Fibroblast of skin of abdomen (primary cell): ENCODE results near the gene ZNF474.
A peak's percentile ranks its signal among the peaks of the same experiment; 100 is the strongest.

Experiments used
- DNase-seq: peaks from one replicate; pipeline ENCODE4 v3.0.0-alpha.2; 2013

Gene ZNF474

DNA sequence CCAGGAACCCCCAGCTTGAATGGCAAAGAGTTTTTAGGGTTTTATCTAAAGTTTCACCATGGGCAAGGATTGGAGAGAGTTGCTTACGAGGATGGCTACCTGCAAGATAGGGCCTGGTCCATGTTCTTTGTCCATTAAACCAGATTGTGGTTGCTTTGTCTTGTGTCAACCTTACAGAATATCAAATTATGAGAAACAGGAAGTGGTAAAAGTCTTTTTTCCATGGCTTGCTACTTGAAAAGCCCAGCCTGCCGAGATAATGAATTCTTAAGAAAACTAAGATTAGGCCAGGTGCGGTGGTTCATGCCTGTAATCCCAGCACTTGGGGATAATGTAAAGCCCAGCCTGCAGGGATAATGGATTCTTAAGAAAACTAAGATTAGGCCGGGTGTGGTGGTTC is 24.4 kb downstream of the ZNF474 start:
- no peak for DNase-seq

DNA sequence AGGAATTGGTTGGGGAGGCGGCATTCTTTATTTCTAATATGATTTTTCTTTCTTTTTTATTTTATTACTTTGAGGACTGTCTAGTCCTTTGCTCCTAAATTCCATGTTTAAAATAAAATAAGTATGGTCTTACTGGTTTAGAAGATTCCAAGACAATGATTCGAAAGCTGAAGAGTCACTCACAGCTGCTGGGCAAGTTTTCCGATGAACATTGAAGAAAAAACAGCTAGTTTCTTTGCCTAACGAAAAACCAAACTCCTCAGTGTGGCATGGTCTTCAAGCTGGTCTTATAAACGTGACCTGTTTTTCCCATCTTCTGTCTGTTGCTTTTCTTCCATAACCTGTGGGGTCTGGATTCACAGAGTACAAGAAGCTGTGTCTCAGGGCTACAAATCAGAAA is 25.1 kb downstream of the ZNF474 start:
- DNase-seq: peak; percentile 74

DNA sequence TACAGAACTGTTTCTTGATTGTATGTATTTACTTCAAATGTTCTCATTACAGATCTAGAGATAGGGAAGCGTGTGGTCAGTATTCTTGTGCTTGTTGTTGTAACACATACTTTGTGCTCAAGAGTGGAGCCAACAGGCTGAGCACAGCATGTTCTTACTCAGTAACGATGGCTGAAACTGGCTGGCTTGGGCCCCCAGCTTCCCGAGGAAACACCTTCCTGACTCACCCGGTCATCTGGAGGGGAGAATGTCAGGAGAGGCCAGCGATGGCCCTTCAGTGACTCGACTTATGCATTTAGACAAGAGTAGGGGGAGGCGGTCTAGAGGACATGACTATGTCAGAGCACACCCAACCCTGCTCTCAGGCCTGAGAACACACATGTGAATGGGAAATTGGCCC is 25.6 kb downstream of the ZNF474 start:
- DNase-seq: peak; percentile 63

DNA sequence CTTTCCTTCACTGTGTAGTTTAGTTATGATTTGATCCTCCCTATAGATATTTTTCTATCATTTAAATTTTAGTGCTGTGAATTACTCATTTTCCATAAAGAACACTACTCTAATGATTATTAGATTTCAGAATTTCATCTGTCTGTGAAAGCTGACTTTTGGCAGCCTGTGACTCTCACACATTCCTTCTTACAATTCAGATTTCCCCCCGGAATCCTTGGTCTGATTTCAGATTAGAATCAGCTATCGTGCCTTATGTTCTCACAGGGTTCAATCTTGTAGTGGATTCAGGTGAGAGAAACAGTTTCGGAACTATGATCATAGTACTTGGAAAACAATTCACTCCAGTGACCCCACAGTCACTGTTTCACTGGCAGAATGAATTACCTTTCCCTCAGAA is 26.2 kb downstream of the ZNF474 start:
- no peak for DNase-seq

DNA sequence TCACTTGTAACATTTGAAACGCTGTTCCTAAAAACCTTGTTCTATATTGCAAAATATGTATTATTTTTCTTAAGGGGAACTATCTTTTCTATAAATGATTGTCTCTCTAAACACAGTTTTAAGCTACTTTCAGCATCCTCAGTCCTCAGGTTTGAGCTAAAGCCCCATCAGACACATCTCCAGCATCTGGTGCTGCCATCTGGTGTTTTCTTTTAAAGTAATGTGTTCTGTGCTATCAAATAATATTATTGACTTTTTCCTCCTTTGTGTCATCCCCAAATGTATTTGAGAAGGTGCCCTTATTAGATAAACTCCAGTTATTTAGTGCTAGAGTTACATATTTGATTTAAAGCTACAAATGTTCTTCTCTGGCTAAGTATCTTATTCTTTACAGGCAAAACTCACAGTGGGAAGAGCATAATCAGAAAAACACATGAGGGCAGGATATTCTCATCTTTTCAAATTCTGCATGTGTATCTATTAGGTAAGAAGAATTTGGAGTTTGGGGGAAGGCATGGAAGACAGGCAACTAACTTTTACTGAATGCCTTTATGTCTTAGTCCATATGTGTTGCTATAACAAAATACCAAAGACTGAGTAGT is 27.5 kb downstream of the ZNF474 start:
- DNase-seq: peak; percentile 72

DNA sequence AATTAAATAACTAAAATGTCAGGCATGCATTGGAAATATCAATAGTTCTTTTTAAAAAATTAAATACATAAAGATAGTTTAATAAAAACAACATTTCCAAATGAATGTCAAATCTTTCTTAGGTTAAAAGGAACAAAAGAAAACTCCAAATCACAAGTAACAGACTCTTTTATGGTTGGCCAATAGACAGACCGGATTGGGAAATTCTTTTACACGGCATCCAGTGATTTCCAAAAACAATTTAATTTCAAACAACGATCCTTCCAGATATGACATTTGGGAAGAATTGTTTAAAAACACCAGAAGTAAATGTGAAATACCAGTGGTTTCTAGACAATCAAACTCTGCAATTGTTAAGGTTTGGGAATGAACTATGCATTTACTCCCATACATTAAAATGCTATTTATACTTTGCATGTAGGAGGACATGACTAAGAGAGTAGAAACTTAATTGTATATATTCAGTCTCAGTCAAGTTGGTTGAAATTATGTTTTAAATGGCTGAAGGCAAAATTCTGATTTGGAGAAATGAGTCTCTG is 32.8 kb downstream of the ZNF474 start:
- DNase-seq: peak; percentile 56

DNA sequence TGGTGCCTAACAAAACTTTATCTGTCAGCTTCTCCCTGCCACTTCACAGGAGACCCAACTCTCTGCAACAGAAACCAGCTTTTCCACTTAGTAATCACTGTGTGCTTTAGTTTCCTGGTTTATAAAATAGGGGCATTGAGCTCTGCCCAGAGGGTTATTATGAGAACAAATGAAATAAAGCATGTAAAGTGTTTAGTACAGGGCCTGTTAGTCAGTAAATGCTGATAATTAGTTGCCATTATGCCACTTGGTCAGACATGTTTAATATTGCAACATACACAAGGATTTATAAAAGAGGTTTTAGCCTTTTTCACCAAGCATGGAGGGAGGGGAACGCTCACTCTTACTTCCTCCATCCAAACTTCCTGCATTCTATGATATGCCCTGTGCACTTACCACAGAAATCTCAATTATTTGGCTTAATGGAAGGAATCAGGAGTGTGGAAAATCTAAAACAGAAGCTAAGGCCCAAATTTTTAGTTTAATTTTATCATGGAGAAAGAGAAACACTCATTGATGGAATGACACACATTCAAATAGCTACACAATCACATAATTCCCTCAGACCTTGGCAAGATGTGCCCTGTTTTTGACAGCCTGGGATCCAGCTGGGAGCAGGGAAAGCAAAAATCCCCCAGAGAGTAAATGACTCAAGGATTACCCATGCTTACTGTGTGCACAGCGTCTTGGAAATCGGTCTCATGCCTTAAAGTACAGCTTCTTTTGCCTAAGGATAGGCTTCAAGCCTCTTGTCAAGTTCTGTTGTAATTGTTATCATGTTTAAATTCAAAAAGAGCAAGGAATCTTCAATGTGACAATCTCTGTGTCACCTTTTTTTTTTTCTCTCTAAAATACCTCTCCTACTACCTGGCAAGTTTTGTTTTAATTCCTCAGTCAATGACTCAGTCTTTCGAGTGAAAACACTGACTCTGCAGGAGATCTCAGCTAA is 34.0 kb downstream of the ZNF474 start:
- DNase-seq: peak; percentile 98

DNA sequence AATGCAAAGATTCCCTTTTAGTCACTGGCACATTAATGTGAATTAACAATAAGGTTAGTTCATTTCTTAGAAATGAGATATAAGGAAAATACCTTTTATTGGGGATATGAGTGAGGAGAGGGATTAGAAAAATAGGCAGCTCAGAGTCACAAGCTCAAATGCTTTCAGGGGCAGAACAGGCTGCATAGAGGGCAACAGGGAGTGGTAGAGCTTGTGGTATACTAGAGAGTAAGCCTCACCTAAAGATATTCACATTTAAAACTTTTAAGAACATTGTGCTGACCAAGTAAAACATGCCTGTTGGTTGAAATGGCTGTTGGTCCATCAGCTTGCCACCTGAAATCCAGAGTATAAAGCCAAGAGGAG is 34.7 kb downstream of the ZNF474 start:
- no peak for DNase-seq

DNA sequence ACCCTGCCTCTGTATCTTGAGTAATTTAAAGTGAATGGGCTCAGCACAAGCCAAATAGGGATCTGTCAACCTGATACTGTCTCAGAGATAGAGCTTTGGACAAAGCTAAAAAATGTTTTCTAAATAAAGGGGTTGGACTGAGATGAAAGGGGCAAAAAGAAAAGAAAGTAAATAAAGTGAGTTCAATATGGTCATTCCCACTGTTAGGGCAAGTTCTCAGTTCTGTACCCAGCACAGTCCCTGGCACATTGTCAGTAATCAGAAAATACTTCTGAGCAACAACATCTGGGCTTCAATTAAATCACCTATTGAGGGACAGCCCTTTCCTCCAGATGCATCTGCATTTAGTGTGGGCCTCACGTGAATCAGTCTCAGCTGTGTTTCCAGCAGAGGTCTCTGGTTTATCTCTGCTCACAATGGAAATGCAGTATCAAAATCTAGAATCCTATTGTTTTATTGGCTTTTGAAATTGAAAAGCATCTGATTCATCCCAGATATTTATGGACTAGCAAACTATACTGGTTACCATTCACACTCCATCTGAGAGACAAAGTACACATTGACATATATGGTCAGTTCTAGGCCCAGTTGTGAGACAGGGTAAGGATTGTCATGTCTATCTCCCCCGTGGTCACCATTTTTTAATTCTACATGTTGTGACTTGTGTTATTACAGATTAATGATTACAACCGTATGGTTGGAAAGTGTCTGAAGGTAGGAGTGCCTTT is 35.6 kb downstream of the ZNF474 start:
- DNase-seq: no peak

DNA sequence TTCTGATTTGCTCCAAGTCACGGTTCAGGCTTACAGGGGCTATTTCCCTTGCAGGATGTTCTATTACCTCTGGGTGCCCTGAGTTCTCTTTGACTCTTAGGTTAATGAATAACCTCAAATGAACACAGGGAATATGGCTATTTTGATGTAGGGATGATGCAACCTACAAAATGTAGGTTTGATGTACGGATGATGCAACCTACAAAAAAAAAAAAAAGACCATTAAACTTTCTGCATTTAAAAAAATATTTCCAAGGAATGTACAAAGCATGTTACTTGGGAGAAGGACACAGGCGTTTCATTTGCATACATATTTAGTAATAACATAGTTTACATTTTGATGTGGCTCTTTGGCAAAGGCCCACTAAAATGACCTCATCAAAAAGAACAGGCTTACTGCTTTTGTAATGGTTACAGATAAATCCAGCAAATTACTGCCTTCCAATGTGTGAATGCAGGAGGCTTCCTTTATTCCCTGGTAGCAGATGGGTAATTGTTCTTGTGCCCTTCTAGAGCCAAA is 36.3 kb downstream of the ZNF474 start:
- peak; percentile 94 for DNase-seq

DNA sequence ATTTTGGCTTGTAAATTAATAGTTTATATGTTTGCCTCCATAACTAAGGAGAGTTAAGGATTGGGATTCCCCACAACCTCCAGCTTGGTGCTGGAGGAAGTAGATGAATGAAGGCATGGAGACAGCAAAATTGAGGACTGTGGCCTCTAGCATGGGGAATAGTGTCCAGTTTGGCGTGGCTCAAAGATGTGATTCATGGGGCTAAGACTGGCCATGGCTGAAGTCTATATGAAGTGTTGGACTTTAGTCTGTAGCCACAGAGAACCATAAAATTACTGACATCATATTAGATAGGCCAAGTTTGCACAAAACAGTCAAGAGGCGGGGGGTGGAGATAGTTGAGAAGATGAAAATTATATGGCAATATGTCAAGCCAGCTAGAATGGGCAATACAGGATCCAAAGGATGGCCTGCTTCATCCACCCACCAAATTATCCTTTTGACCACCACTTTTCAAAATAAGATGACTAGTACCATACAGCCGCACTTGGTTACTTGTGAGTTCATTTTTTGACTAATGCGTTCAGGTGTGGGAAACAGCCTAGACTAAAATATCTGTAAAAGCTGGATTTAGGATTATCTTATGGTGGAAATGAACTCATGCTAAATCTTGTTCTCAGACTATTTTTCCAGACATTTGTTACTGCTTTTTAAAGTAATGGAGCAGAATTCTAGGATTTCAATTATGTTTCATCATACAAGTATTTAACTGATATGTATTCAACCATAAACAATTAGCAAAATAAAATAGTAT is 40.2 kb downstream of the ZNF474 start:
- no peak for DNase-seq

DNA sequence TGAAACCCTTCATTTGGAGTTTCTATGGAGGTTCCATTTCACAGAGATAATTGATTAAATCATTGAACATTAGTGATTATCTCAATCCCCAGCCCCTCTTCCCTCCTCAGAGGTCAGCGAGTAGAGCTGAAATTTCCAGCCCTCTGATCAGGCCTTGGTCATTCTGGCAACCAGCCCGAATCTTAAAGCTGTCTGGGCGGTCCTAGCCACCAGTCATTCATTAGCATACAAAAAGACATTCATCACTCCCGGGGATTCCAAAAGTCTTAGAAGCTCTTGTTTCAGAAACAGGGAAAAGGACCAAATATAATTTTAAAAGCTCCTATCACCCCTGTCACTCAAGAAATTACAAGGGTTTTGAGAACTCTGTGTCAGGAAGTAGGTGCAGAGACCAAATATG is 41.3 kb downstream of the ZNF474 start:
- DNase-seq: peak; percentile 66

DNA sequence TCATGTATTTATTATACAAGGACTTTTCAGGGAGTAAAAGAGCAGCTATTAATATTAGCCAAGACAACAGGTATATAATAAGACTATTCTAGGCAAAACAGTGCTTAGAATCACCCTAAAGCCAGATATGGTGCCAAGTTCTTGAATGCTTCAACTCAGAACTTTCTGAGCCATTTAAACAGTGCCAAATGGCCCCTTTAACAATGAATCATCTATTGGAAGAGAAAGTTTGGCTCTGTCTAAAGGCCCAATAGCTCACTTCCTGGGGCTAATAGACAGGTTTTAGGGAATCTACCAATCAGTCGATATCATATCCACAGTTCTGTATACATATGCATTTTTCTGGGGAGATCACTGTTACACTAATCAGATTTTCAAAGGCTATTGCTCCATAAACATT is 42.9 kb downstream of the ZNF474 start:
- DNase-seq: no peak

DNA sequence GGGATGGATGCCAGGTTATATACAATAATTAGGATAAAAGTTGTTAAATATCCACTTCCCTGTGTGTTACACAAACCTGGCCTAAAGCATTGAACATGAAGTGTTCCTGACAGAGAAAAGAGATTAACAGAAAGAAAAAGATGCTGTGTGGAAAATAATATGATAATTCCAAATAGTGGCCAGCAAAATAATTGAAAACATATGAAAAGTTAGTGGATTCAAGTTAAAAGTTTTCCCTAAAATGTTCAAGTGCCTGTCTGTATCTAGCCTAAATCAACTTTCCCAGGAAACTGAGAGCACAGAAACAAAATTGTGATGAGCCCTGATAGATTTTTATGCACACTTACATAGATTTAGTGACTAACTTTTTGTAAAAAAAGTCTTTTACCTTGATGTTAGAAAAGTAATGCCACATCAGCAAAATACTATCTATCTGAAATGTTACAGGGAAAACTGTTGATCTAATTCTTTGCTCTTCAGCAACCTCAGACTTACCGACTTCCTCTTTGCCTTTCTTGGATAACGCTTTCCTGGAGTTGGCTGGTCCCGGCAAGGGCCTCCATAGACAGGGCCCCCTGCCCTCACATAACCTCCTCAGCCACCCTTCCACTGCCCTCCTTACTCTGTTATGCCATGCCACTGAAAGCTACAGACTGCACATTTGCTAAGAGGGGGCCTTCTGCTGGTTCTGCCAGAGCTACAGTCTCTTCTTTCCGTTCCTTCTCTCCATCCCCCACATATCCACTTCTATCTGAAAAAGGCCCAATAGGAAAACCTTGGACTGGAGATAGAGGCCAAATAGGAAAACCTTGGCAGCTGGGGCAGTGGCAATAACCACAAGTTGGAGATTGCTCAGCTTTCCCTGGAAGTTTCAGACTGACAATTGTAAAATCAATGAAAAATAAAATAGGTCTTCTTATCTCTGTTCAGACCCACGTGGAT is 44.4 kb downstream of the ZNF474 start:
- DNase-seq: no peak

DNA sequence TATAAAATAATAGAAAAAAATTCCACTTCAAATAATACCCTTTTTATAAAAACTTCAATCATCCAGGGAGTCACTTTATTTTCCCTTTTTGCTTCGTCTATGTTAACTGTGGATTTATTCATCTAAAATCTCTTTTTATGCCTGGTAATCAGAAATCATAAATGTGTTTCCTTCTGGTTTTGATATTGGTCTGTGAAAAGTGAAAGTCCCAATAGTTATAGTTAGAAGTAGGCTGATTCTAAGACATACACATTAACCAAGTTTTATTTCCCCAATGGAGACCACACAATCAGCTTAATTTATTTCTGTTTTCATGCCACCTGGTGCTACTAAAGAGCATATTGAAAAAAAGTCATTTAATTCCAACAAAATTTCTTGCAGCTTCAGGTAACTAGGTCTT is 45.7 kb downstream of the ZNF474 start:
- no peak for DNase-seq

DNA sequence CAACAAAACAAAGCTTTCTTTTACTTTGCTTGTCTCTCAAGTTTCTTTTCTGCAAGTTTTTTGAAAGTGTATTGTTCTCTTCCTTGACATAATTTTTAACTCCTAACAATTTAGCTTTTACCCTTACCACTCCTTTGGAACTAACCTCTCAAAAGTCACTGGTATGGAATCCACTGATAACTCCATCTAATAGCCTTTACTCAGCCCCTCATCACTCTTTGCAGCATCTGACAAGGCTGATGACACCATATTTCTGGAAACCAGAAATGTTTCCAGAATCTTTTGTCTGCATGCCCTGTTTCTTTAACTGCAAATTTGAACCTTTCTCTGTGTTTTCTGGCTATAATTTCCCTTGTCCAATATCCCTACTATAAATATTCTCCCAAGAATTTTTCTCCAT is 46.5 kb downstream of the ZNF474 start:
- peak; percentile 46 for DNase-seq

DNA sequence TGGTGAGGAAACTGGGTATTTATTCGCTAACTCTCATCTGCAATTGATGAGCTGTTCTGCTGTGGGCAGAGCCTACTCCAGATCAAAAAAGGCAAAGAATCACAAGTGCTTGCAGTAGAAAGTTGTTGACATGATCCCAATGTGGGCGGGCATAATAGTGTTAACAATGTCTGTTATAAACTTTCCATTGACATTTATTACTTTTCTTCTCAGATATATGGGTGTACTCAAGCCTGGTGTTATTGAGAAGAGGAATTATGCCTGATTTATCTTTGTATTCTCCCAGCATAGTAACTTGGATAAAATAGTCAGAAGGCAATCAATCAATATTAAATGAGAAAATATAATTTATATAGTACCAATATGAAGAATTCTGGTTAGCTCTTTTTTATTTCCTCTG is 47.8 kb downstream of the ZNF474 start:
- no peak for DNase-seq

DNA sequence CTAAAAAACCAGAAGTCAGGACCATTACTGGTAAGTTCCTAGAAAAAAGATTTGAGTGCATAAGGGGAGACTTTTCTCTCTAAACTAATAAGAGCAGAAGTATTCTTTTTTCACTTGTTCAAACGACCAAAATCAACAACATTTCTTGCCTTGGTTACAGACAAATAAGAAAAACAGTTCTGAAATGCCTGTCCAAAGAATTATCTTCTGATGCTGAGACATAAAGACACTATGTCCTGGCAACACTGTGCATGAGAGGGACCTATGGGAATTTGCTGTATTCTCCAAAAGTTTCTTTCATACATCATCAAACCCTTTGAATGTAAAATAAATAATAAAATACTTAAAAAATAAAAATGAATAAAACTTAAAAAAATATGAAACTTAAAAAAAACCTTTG is 50.4 kb downstream of the ZNF474 start:
- DNase-seq: no peak

DNA sequence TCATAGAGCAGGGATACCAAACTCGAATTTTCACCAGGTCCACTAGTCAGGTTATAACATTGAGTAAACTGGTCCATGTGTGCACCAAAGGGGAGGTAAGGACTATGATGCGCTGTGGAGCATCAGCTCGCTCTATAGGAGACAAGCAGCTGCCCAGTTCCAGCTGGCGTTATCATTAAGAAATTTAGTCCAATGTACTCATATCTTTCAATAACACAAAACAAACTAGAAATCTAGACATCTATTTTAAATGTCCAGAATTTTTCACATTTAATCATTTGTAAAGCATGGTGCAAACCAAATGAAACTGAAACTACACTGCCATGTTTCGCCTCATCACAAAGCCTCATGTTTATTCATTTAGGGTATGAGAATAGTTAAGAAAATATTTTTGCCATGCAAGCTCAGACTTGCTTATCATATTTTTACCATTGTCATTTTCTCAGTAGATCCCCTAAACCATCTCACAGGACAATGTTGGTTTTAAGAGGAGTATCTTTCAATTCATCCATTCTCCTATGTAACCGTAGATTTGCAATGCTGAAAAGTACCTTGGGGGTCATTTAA is 50.9 kb downstream of the ZNF474 start:
- DNase-seq: no peak

DNA sequence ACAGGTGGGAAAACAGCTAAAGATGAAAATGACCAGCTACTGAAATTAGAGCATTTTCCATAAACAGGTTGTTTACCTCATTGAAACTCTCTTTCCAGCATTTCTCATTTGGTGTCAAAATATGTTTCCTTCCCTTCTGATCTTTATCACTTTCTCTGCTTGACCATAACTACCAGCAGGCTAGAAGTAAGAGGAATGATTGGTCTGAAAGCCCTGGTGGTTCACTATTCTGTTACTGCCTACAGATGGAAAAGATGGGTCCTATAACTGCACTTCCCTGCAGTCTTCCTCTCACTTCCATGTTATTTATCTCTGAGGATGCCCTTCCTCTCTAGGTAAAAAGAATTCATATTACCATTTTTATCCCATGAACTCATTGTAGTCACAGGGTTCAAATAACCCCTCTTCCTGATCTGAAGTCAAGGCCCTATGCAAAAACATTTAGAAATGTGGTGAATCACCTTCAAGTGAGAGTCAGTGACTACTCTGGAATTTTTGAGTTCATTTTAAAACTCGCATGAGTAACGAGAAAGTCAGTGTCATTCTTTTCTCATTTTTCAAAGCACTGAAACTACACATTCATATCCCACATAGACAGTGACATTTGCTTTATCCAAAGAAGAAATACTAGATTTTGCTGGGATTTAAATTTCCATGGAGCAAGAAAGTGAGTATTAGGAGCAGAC is 51.7 kb downstream of the ZNF474 start:
- DNase-seq: peak; percentile 92
